ENCODE data around the gene UBA52. TPM values are rescaled to one million over a fixed set of nuclear protein-coding genes. Genes with fewer than 3 reads are reported as not detected.

UBA52 gene
- total RNA-seq, 8 experiments from 2014 or later = 1,160 to 2,382 (median 1,457) TPM

GRCh38 chr19:18607226-18608101, 35.8 kb downstream of the UBA52 start:
- Histone ChIP-seq H3K4me3 (no peak overlapping the region), H3K27ac (no peak overlapping the region), H3K4me1 (replicated peaks in 1 of 2) (peaks cover 19 to 44% of the 10 kb centered on the region in 2 donors)
- in situ Hi-C loops (cut with MboI; ENCODE audit: low pct_unique_long_range_greater_than_20kb in 2 of 9, low sequenced_read_pairs in 9 of 9, unreplicated experiment in 9 of 9) = no loop called here
- ATAC-seq (replicated peaks in 6 of 8) = no peak
- 0 to 13% (median 0%) methylated on average over 1 to 14 of the region's 68 CpGs; no CpG with 5 or more reads in 4 of the 10 experiments for WGBS, 10 experiments

DNA sequence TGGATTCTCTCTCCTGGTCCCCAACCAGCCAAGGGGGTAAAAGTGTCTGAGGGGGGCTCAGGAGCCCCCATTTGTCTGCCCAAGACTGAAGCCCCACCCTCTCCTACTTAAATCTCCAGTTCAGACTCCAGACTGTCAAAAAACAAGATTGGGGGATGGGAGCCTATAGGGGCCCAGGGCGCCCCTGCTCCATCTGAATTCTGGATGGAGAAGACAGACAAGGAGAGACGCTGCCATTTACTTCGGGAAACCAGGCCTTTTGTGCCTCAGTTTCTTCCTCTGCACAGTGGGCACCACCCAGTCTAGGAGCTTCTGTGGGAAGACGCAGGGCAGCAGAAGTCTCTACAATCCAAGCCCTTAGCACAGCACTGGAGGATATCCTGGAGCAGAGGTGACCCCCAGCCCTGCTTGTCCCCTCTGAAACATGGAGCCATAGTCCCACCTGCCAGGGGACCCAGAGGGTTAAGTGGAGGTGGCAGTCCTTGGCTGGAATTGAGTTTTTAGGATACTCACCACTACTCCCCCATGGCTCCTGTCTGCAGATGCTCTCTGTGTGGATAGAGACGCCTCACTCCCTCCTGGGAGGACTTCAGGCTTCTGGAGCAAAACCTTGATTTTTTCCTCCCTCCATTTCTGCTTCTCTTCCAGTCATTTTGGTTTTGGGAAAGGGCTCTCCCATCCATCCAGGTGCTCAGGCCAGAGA, 36.6 kb downstream of the UBA52 start:
- no peak overlapping the region for H3K27ac ChIP-seq
- peaks cover 19 to 44% of the 10 kb centered on the region in 2 donors for H3K4me1 ChIP-seq (replicated peaks in 1 of 2)
- H3K4me3 ChIP-seq = no peak overlapping the region
- ATAC-seq (replicated peaks in 6 of 8) = no peak
- in situ Hi-C loops (cut with MboI; ENCODE audit: low pct_unique_long_range_greater_than_20kb in 2 of 9, low sequenced_read_pairs in 9 of 9, unreplicated experiment in 9 of 9) = no loop called here
- 0 to 28% (median 20%) methylated on average over 1 to 3 of the region's 5 CpGs; no CpG with 5 or more reads in 3 of the 10 experiments for WGBS, 10 experiments

DNA sequence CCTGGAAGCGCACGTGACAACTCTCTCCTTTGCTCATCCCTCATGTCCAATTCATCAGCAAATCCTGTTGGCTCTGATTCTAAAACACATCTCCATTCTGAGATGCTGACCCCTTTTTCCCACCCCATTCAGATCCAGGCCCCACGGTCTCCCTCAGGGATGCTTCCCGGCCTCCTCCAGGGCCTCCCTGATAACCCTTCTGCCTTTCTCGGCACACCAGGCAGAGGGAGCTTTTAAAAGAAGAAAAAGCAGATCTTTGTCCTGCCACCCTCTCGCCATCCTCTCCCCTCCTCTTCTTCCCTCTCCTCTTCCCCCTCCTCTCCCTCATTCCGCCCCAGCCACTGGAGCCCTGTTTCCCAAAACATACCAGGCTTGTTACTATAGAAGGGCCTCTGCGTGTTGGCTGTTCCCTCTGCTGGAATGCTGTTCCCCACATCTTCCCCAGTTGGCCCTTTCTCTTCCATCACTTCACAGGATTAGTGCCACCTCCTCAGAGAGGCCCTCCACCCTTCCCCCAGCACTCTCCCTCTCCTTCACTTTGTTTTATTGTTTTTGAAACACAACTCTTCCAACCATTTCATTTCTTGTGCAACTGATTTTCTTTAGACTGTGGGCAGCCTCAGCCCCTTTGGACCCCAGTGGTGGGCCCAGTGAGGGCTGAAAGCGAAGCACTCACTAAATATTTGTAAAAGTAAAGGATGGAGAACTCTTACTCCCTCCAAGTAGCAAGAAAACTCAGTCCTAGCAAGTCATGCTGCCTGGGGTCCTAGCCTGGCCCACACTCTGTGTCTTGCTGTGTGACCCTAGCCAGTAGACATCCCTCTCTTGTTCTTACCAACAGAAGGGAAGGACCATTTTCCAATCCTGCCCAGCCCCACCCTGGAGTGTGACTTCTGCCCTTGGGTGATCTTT, 37.4 kb downstream of the UBA52 start:
- in situ Hi-C loops (cut with MboI; ENCODE audit: low pct_unique_long_range_greater_than_20kb in 2 of 9, low sequenced_read_pairs in 9 of 9, unreplicated experiment in 9 of 9) = no loop called here
- H3K4me3 ChIP-seq = no peak overlapping the region
- ATAC-seq (replicated peaks in 6 of 8) = no peak
- H3K4me1 ChIP-seq (replicated peaks in 1 of 2) = peaks cover 25 to 44% of the 10 kb centered on the region in 2 donors
- WGBS, 10 experiments = 20 to 87% (median 54%) methylated on average over 1 to 3 of the region's 9 CpGs; no CpG with 5 or more reads in 2 of the 10 experiments
- no peak overlapping the region for H3K27ac ChIP-seq

- H3K4me3 ChIP-seq = no peak overlapping the region
- WGBS, 10 experiments = 0% methylated on average over 1 of the region's 2 CpGs; no CpG with 5 or more reads in 5 of the 10 experiments
- H3K4me1 ChIP-seq (replicated peaks in 1 of 2) = peaks cover 25 to 38% of the 10 kb centered on the region in 2 donors
- H3K27ac ChIP-seq = no peak overlapping the region
- in situ Hi-C loops (cut with MboI; ENCODE audit: low pct_unique_long_range_greater_than_20kb in 2 of 9, low sequenced_read_pairs in 9 of 9, unreplicated experiment in 9 of 9) = no loop called here
- no peak for ATAC-seq (replicated peaks in 6 of 8)
Measured at GRCh38 chr19:18609717-18610051, 38.0 kb downstream of the UBA52 start.

DNA sequence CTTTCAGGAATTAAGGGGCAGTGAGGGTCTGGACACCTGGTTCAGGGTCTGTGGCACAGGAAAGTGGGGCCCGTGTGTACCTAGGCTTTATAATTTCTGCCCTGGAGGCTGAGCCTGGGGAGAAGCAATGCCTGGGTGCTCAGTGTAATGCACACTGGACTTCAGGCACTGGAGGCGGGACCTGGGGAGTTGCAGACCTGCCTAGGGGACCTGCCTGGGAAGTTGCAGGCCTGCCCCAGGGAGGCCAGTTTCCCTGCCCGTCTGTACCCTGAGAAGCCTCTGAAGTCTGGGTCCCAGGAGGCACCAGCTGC, 38.5 kb downstream of the UBA52 start:
- 0 to 83% (median 80%) methylated on average over 1 of the region's 3 CpGs; no CpG with 5 or more reads in 7 of the 10 experiments for WGBS, 10 experiments
- in situ Hi-C loops (cut with MboI; ENCODE audit: low pct_unique_long_range_greater_than_20kb in 2 of 9, low sequenced_read_pairs in 9 of 9, unreplicated experiment in 9 of 9) = no loop called here
- H3K27ac ChIP-seq = no peak overlapping the region
- H3K4me3 ChIP-seq = no peak overlapping the region
- no peak for ATAC-seq (replicated peaks in 6 of 8)
- H3K4me1 ChIP-seq (replicated peaks in 1 of 2) = peaks cover 25 to 36% of the 10 kb centered on the region in 2 donors

DNA sequence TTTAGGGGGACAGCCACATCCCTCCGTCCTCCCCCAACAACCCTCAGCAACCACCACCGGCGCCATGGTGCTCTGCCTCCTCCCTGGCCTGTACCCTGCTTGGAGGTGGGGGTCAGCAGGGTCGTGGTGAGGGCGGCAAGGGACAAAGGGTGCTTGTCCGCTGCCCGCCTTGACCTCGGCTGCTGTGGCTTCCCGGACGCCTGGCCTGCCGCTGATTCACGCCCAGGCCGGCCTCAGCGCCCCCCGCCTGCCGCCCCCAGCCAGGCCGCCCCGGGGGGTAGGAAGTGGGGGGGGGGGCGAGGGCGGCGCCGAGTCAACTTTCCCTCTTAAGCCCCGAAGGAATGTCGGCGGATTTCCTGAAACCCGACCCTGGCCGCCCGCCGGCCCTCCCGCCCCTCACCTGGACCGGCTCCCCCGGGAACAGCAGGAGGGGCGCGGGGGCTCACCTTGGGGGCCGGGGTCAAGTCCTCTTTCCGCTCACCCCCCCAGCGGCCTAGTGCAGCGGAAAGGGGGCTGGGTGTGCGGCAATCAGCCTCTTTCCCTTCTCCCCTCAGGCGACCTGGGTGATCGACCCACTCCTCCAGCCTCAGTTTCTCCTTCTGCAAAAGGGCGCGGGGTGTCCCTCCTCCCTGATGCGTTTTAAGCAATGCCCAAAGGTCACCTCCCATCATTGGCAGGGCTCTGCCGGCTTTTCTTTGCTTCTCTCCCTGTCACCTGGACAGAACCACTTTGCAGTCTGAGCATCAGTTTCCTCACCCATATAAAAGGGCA, 39.1 kb downstream of the UBA52 start:
- 0 to 25% (median 7%) methylated on average over 1 to 4 of the region's 45 CpGs; no CpG with 5 or more reads in 6 of the 10 experiments for WGBS, 10 experiments
- in situ Hi-C loops (cut with MboI; ENCODE audit: low pct_unique_long_range_greater_than_20kb in 2 of 9, low sequenced_read_pairs in 9 of 9, unreplicated experiment in 9 of 9) = no loop called here
- H3K4me3 ChIP-seq = peak overlapping the region in 4 of 5 donors; percentile 53 to 97 (median 72)

GRCh38 chr19:18611327-18612050, 39.8 kb downstream of the UBA52 start:
- Histone ChIP-seq H3K4me1 (replicated peaks in 1 of 2) (peaks cover 22 to 29% of the 10 kb centered on the region in 2 donors), H3K4me3 (peak overlapping the region; percentile 53 to 97 (median 73)), H3K27ac (no peak overlapping the region)
- WGBS, 10 experiments = 0 to 10% (median 0%) methylated on average over 2 to 10 of the region's 62 CpGs; no CpG with 5 or more reads in 5 of the 10 experiments
- ATAC-seq (replicated peaks in 6 of 8) = peak in 6 of 8 experiments; percentile 5 to 44 (median 35)
- in situ Hi-C loops (cut with MboI; ENCODE audit: low pct_unique_long_range_greater_than_20kb in 2 of 9, low sequenced_read_pairs in 9 of 9, unreplicated experiment in 9 of 9) = no loop called here

More for the DNA sequence above, 39.1 kb downstream of the UBA52 start:
- no peak overlapping the region for H3K27ac ChIP-seq
- peaks cover 25 to 35% of the 10 kb centered on the region in 2 donors for H3K4me1 ChIP-seq (replicated peaks in 1 of 2)
- no peak for ATAC-seq (replicated peaks in 6 of 8)

DNA sequence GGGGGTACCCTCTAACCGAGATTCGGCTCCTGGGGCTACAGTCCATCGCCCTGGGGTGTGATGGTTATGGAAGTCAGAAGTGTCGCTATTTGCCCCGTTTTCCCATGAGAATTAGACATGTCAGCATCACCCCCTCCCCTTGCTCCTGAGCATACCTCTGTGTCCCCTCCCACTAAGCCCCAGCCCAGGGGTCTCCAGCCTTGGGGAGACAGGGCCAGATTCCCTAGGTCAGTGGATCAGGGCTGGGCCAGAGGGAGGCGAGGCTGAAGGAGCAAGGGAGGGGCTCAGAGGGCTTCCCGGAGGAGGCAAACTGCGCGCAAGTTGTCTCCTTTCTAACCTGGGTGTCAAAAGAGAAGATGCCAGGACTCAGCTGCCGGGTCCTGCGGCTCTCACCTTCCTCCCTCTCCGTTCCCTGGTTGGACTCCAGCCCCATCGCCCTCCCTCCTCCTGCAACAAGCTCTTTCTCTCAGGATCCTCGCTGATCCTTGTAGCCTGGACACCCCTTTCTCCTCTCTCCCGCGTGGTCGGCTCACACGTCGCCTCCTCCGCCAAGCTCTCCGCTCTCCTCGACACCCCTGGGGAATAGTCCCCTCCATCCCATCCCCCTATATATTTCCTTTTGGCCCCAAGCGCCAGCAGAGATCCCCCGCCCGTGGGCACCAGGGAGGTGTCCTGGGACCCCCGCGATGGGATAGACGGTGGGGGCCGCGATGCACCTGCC, 40.6 kb downstream of the UBA52 start:
- ATAC-seq (replicated peaks in 6 of 8) = peak in 6 of 8 experiments; percentile 20 to 68 (median 60)
- Histone ChIP-seq H3K4me1 (replicated peaks in 1 of 2) (peaks cover 22 to 29% of the 10 kb centered on the region in 2 donors), H3K27ac (peak overlapping the region; percentile 46 to 71), H3K4me3 (peak overlapping the region; percentile 53 to 97 (median 73))
- 0 to 5% (median 0%) methylated on average over 1 to 5 of the region's 30 CpGs; no CpG with 5 or more reads in 5 of the 10 experiments for WGBS, 10 experiments
- in situ Hi-C loops (cut with MboI; ENCODE audit: low pct_unique_long_range_greater_than_20kb in 2 of 9, low sequenced_read_pairs in 9 of 9, unreplicated experiment in 9 of 9) = no loop called here

DNA sequence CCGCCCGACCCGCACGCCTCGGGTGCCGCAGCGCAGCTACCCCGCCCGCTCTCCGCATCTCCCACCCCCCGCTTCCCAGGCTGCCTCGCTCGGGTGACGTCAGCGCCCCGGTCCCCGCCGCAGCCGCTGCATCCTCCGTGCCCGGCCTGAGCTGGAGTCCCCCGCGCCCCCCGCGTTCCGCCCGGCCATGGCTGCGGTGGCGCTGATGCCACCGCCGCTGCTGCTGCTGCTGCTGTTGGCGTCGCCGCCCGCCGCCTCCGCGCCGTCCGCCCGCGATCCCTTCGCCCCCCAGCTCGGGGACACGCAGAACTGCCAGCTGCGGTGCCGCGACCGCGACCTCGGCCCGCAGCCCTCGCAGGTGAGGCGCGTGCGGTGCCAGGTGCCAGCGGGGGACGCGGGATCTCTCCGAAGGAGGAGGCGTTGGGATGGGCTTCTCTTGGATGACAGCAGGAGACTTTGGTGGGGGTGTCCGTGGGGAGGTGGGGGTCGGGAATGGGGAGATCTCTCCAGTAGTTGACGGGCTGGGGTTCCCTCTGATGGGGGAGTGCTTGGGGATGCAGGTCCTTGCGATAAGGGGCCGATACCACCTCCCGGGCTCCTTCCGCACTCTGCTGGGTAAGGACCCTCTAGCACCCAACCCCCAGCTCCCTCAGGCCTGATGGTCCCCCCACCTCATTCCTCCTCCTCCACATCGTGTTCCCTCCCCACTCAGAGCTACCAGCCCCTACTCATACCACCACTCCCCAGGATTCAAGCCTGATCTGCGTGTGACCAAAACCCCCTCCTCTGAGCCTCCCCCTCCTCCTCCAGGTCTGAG, 41.3 kb downstream of the UBA52 start, which contains the start of gene TMEM59L:
Gene TMEM59L, plus strand, starts transcription at position 99 of the 817 bp plus-strand sequence. Its CDS starts 89 bp downstream, at position 188.
- Histone ChIP-seq H3K4me3 (peak within 1 kb of the TSS; percentile 53 to 97 (median 73)), H3K4me1 (replicated peaks in 1 of 2) (peaks cover 22 to 23% of the 10 kb centered on the region in 2 donors), H3K27ac (peak within 1 kb of the TSS; percentile 46 to 71)
- in situ Hi-C loops (cut with MboI; ENCODE audit: low pct_unique_long_range_greater_than_20kb in 2 of 9, low sequenced_read_pairs in 9 of 9, unreplicated experiment in 9 of 9) = no loop called here
- no CpG with 5 or more reads among the region's 70 CpGs for WGBS, 10 experiments
- peak; percentile 17 to 83 (median 72) for ATAC-seq (replicated peaks in 6 of 8)

GRCh38 chr19:18613589-18614234, 42.1 kb downstream of the UBA52 start:
- in situ Hi-C loops (cut with MboI; ENCODE audit: low pct_unique_long_range_greater_than_20kb in 2 of 9, low sequenced_read_pairs in 9 of 9, unreplicated experiment in 9 of 9) = no loop called here
- peak overlapping the region; percentile 53 to 97 (median 73) for H3K4me3 ChIP-seq
- peak in 5 of 8 experiments; percentile 37 to 49 (median 42) for ATAC-seq (replicated peaks in 6 of 8)
- H3K4me1 ChIP-seq (replicated peaks in 1 of 2) = peaks cover 22 to 23% of the 10 kb centered on the region in 2 donors
- 0 to 60% (median 20%) methylated on average over 1 to 3 of the region's 23 CpGs; no CpG with 5 or more reads in 7 of the 10 experiments for WGBS, 10 experiments
- H3K27ac ChIP-seq = peak overlapping the region; percentile 46 to 71
